Large intestine (tissue), 3 donors: ENCODE data around the gene ELMO2. TPM values are rescaled to one million over a fixed set of nuclear protein-coding genes. Genes with fewer than 3 reads are reported as not detected.

Experiments used
- DNase-seq, 2 donors: peaks; one replicate each; pipeline versions ENCODE4 v3.0.0 to v3.0.0-alpha.2; 2013
- H3K27ac ChIP-seq: one replicate; pipeline ENCODE4 v1.5.1; 2013; ENCODE audit warnings: low read length
- H3K27me3 ChIP-seq: 2 replicates; pipeline ENCODE4 v1.6.1; 2013; ENCODE audit warnings: low read length; ENCODE audit not compliant: control insufficient read depth, insufficient read depth
- H3K36me3 ChIP-seq: 2 replicates; pipeline ENCODE4 v1.6.1; 2013; ENCODE audit warnings: low read length; ENCODE audit not compliant: control insufficient read depth, insufficient read depth
- H3K4me1 ChIP-seq: one replicate; pipeline ENCODE4 v1.6.1; 2013; ENCODE audit warnings: low read length; ENCODE audit not compliant: control insufficient read depth, insufficient read depth
- H3K4me3 ChIP-seq: one replicate; pipeline ENCODE4 v1.5.1; 2013; ENCODE audit warnings: low read length
- H3K9me3 ChIP-seq: one replicate; pipeline ENCODE4 v1.6.1; 2013; ENCODE audit warnings: mild to moderate bottlenecking, low read depth, low read length, moderate library complexity; ENCODE audit not compliant: control insufficient read depth
- WGBS: methylation state at CpG from one replicate; pipeline ENCODE4 v1.1.5; 2013; ENCODE audit warnings: low lambda C conversion rate; ENCODE audit not compliant: insufficient coverage; 5-methylcytosine and 5-hydroxymethylcytosine counted together
- polyA plus RNA-seq: library from polyadenylated mRNA; unstranded; fragments of 120-200 nt; gene quantifications from one replicate; pipeline ENCODE4 v1.2.1, GENCODE V29; 2013

The ELMO2 gene
- polyA plus RNA-seq, 1 donor = 40.2 TPM

DNA sequence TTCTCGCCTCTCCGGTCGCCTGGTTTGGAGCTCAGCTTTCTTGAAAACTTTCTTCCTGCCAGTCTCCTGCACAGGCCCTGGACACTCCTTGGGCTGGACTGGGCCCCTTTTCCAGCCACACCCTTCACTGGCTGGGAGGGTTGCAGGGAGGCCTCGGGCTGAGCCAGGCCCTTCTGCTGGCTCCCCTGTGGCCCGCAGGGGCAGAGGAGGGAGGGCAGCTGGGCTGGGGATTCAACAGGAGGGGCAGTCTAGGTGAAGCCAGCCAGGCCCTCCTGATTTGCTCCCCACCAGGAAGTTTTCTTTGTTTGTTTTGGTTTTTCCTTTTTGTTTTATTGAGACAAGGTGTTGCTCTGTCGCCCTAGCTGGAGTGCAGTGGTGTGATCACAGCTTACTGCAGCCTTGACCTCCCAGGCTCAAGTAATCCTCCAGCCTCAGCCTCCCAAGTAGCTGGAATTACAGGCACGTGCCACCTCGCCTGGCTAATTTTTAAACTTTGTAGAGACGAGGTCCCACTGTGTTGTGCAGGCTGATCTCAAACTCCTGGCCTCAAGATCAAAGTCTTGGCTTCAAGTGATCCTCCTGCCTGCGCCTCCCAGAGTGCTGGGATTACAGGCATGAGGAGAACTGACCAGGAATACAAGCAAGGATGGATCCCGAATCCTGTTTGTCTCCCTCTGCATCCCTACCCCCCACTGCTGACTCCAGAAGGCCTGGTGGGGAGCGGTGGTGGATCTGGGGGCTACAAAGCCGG is 74.6 kb downstream of the ELMO2 start:
- Histone ChIP-seq H3K9me3 (no peaks in the 10 kb centered on the region), H3K4me3 (no peak overlapping the region), H3K4me1 (no peaks in the 10 kb centered on the region), H3K27me3 (peaks cover 43% of the 10 kb centered on the region), H3K36me3 (no peaks in the 10 kb centered on the region), H3K27ac (no peak overlapping the region)
- DNase-seq = peak in 1 of 2 donors; percentile 29
- WGBS = 25% methylated on average over 1 of the region's 13 CpGs

DNA sequence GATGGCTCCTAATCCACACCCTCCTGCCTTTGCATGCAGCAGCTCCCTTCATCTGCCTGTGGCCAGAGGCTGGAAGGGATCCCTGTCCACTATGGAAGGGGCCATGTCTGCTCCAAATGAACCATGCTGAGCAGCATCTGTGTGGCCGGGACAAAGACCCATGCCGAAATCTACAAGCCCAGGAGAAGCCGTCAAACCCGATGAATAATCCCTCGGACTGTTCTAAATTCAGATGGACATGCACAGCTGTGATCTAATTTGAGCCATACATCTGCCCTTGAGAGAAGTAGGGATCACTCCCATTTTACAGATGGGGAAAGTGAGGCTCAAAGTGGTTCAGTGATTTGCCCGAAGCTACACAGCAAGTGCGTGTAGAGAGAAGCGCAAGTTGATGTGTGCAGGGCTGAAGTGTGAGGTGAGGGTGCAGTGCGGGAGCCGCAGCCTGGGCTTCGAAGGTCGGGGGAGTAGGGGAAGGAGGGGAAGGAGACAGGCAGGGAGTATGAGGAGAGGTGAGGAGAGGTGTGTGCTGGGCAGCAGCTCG is 75.5 kb downstream of the ELMO2 start:
- Histone ChIP-seq H3K4me3 (no peak overlapping the region), H3K9me3 (no peaks in the 10 kb centered on the region), H3K27me3 (peaks cover 44% of the 10 kb centered on the region), H3K36me3 (no peaks in the 10 kb centered on the region), H3K27ac (no peak overlapping the region), H3K4me1 (no peaks in the 10 kb centered on the region)
- no peak for DNase-seq
- no CpG with 5 or more reads among the region's 13 CpGs for WGBS

DNA sequence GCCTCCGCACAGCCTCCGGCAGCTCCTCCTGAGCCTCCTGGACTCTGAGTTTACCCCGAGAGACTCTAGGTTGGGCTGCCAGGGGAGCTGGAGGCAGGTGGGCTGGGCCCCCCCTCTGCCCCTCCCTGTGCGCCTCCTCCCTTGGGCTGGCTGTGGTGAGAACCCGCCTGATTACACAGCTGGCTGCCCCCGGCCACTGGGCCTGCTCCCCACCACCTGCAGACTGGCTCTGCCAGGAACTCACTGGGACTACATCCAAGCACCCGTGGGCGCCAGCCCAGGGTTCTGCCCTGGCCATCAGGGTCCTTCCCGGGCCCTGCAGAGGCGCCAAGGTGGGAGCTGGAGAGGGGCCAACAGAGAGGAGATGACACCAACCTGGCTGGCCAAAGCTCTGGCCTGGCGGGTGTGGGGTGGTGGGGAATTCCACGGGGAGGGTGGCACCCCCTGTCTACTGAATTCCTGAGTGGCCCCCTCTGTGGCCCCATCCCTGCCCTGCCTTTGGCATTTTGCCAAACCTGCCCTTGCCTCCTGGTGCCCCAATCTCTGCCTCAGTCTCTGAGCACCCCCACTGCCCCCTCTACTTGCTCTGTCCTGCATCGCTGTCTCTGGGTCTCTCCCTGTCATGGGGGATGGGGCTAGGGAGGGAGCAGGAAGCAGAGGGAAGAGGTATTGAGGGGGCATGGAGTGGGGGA is 76.2 kb downstream of the ELMO2 start:
- H3K36me3 ChIP-seq = no peaks in the 10 kb centered on the region
- H3K4me3 ChIP-seq = no peak overlapping the region
- H3K27ac ChIP-seq = no peak overlapping the region
- DNase-seq = no peak
- no peaks in the 10 kb centered on the region for H3K9me3 ChIP-seq
- no CpG with 5 or more reads among the region's 13 CpGs for WGBS
- H3K4me1 ChIP-seq = no peaks in the 10 kb centered on the region
- peaks cover 41% of the 10 kb centered on the region for H3K27me3 ChIP-seq

DNA sequence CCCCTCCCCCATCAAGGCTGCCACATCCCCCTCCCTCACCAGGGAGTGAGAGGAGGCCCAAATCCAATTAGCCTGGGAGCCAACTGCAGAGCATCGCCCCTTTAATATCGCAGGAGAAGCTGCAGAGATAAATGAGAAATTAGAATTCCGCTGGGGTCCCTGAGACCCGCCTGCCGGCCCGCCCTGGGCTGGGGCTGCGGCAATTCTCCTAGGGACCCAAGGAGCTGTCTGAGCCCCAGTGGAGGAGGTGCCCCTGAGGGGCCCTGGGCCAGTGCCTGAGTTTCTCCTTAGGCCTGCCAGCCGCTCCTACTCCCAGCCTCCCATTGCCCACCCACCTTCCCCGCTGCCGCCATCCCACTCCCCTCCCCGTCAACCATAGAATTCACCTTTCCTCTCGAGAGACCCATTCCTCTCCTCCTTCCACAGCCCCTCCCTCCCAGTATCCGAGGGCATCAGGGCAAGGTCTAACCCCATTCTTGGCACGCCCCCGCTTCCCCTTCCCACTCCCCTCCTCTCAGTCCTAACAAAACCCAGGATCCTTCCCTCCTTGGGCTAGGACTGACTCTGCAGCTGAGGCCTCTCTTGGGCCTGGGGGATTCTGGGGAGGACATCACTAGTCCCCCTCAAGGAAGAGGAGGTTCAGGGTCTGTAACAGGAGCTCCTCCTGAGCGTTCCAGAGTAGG is 78.1 kb downstream of the ELMO2 start:
- DNase-seq = no peak
- H3K9me3 ChIP-seq = no peaks in the 10 kb centered on the region
- H3K27ac ChIP-seq = no peak overlapping the region
- H3K27me3 ChIP-seq = peaks cover 35% of the 10 kb centered on the region
- WGBS = no CpG with 5 or more reads among the region's 16 CpGs
- no peaks in the 10 kb centered on the region for H3K36me3 ChIP-seq
- H3K4me3 ChIP-seq = no peak overlapping the region
- H3K4me1 ChIP-seq = no peaks in the 10 kb centered on the region

DNA sequence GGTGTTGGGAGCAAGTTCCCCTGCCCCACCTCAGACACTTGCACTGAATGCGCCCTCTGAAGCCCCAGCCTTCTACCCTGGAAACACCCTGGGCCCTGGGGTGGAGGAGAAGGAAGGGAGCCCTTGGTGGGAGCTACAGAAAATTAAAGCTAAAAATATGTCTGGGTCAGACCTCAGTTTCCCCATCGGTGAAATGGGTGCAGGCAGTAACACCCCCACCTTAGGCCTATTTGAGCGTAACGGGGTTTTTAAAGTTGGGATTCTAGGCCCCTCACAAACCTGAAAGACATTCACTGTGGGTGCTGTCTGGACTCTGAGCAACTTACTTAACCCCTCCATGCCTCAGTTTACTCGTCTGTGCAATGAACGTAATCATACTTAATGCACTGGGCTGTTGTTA is 78.9 kb downstream of the ELMO2 start:
- Histone ChIP-seq H3K9me3 (no peaks in the 10 kb centered on the region), H3K4me1 (no peaks in the 10 kb centered on the region), H3K4me3 (no peak overlapping the region), H3K27ac (no peak overlapping the region), H3K36me3 (no peaks in the 10 kb centered on the region), H3K27me3 (peaks cover 32% of the 10 kb centered on the region)
- no CpG with 5 or more reads among the region's 6 CpGs for WGBS
- no peak for DNase-seq

DNA sequence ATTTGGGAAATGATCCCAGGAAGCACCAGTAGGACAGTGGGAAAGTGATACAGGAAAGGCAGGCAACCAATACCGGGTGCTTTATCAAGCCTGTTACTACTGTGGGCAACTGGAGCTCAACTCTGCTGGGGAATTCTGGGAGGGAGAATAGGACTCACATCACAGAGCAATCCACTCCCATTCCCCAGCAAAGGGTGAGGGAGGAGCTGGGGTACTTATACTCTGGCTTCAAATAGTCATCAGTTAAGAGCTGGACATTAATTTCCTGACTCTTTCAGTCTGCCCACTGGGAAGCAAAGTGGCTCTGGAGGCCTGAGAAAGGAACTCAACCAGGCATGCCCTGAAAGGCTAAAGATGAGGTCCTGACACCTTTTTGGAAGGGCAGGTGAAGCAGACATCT is 80.6 kb downstream of the ELMO2 start:
- Histone ChIP-seq H3K4me3 (no peak overlapping the region), H3K27ac (no peak overlapping the region), H3K27me3 (peaks cover 33% of the 10 kb centered on the region), H3K9me3 (no peaks in the 10 kb centered on the region), H3K4me1 (no peaks in the 10 kb centered on the region), H3K36me3 (no peaks in the 10 kb centered on the region)
- no peak for DNase-seq
- no CpG with 5 or more reads among the region's 1 CpG for WGBS

DNA sequence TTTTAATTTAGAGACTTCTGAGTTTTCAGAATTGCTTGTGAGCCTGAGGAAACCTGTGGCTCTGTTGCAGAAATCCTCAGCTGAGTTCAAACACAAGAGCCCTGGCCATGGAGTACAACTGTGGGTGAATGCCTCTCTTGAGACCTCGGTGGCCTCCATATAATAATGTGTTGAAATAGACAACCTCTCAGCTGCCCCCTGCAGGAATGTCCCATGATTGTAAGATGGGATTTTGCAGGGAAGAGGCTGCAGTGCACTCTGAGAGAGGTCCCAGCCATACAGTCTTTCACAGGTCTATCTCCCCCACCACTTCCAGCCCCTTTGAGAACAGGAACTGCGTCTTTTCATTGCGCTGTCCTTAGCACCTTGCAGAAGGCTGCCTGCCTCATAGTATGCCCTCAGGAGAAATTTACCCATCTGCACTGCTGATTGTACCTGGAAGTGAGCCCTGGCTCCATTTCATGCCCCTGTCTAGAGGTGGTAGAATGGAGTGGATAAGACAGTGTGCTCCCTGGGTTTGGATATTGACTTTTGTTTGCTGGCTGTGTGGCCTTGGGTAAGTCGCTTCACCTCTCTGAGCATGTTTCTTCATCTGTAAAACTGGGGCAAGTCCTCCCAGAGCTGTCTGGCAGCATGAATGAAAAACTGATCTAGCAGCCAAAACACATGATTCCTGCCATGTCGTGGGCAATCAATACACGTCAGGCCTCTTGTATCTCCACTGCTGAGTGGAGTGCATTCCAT is 81.3 kb downstream of the ELMO2 start:
- DNase-seq = no peak
- H3K27me3 ChIP-seq = peaks cover 35% of the 10 kb centered on the region
- no peaks in the 10 kb centered on the region for H3K9me3 ChIP-seq
- H3K4me1 ChIP-seq = no peaks in the 10 kb centered on the region
- H3K27ac ChIP-seq = no peak overlapping the region
- H3K4me3 ChIP-seq = no peak overlapping the region
- WGBS = no CpG with 5 or more reads among the region's 6 CpGs
- H3K36me3 ChIP-seq = no peaks in the 10 kb centered on the region

DNA sequence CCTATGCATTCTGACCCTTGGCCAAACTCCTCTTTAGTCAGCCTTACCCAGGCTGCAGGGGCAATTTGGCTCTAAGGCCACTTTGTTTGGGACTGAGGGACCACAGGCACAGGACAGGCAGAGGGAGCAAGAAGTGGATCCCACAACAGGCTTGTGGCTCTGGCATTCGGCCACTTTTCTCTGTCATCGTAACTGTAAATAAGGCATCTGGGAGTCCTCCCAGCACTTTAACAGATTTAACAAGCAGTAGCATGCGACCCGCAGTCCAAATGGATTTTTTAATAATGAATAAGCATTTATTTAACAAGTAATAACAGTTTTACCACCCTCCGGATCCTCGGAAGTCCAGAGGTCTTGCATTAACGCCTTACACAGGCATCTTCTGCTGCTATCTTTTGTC is 82.0 kb downstream of the ELMO2 start:
- WGBS = 72% methylated on average over 4 of the region's 7 CpGs
- Histone ChIP-seq H3K27me3 (peaks cover 42% of the 10 kb centered on the region), H3K4me3 (no peak overlapping the region), H3K36me3 (no peaks in the 10 kb centered on the region), H3K9me3 (no peaks in the 10 kb centered on the region), H3K4me1 (no peaks in the 10 kb centered on the region), H3K27ac (no peak overlapping the region)
- DNase-seq = no peak

DNA sequence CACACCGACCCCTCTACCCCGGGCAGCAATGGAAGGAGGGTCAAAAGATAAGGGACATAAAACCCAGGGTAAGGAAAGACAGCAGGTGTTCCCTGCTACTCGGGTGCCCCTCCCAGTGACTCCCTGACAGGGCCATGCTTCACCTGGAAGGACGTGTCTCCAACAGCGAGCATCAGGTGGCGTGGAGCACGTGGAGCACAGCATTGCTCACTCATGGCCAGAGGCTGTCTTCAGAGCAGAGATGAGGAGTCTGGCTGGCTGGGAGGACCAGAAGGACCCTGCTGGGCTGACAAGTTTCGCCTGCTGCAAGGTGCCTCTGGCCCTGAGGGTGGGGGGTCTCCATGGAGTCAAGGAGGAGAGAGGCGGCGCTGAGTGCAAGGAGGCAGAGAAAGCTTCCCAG is 82.9 kb downstream of the ELMO2 start:
- Histone ChIP-seq H3K4me3 (no peak overlapping the region), H3K27ac (no peak overlapping the region), H3K27me3 (peaks cover 46% of the 10 kb centered on the region), H3K36me3 (no peaks in the 10 kb centered on the region), H3K4me1 (no peaks in the 10 kb centered on the region), H3K9me3 (no peaks in the 10 kb centered on the region)
- DNase-seq = no peak
- no CpG with 5 or more reads among the region's 10 CpGs for WGBS

DNA sequence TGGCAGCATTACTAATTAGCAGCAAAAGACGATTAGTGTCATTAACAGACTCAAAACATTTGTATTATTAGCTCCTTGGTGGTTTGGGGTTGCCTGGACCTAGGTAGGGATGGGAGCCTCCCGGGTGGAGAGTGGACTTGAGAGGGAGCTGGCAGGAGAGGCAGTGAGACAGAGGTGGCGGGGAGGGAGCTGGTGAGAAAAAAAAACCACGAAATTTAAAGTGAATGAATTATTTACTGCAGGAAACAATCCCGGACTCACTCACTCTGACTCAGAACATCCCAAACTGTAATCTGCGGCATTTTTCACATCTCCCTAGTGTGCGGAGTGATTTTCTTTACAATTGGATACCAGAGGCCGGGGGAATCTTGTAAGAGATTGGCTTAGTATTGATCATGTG is 83.8 kb downstream of the ELMO2 start:
- H3K4me1 ChIP-seq = no peaks in the 10 kb centered on the region
- WGBS = 60% methylated on average over 2 of the region's 8 CpGs
- H3K36me3 ChIP-seq = no peaks in the 10 kb centered on the region
- H3K9me3 ChIP-seq = no peaks in the 10 kb centered on the region
- H3K4me3 ChIP-seq = no peak overlapping the region
- no peak overlapping the region for H3K27ac ChIP-seq
- H3K27me3 ChIP-seq = peaks cover 50% of the 10 kb centered on the region
- no peak for DNase-seq
